Measurements from ENCODE around the gene STK24.

DNA sequence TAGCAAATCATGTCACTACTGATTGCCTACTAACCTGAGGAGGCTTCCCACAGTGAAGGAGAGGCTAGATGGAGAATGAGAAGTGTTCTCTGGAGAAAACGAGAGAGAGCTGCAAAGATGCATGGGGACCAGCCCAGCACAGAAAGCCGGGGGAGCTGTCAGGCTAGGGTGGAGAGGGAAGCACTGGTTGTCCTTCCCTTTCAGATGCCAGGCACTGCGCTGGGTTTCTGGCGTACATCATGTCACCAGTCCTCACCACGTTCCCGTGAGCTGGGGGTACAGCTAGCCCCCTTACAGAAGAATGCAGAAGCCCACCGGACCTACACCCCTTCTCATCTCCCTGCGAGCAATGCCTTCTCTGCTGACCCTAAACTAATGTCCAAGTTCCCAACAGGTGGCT is 86.0 kb downstream of the STK24 start:
- TF ChIP-seq, protein P1, sequence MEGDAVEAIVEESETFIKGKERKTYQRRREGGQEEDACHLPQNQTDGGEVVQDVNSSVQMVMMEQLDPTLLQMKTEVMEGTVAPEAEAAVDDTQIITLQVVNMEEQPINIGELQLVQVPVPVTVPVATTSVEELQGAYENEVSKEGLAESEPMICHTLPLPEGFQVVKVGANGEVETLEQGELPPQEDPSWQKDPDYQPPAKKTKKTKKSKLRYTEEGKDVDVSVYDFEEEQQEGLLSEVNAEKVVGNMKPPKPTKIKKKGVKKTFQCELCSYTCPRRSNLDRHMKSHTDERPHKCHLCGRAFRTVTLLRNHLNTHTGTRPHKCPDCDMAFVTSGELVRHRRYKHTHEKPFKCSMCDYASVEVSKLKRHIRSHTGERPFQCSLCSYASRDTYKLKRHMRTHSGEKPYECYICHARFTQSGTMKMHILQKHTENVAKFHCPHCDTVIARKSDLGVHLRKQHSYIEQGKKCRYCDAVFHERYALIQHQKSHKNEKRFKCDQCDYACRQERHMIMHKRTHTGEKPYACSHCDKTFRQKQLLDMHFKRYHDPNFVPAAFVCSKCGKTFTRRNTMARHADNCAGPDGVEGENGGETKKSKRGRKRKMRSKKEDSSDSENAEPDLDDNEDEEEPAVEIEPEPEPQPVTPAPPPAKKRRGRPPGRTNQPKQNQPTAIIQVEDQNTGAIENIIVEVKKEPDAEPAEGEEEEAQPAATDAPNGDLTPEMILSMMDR (IDR thresholded peaks at IDR 0.05) = no peak
- TF ChIP-seq POLR2A (IDR thresholded peaks at IDR 0.05) = no peak
- TF ChIP-seq POLR2AphosphoS5 (IDR thresholded peaks at IDR 0.05) = no peak

Measured in breast epithelium (tissue), 3 donors.